ENCODE data around the gene CRYZL1.
"Not testable (repeated sequence)": the region's sequence is repeated elsewhere in the genome, so short reads cannot be mapped to it uniquely, and the experiment has no call there.

CRYZL1 gene

GRCh38 chr21:33641352-33642026, at the start of gene CRYZL1:
Gene CRYZL1 (minus strand): TSS chr21:33641741. CDS start chr21:33631551, 10,190 bp downstream.
- peak; percentile 99 to 100 (median 100) for DNase-seq (ENCODE audit: low read depth in 2 of 3, low spot score in 1 of 3)

GRCh38 chr21:33690874-33691273, 49.3 kb upstream of the CRYZL1 start:
- no peak for DNase-seq (ENCODE audit: low read depth in 2 of 3, low spot score in 1 of 3)

- no peak for DNase-seq (ENCODE audit: low read depth in 2 of 3, low spot score in 1 of 3)
Measured at GRCh38 chr21:33688353-33688752, 46.8 kb upstream of the CRYZL1 start.

GRCh38 chr21:33687634-33688033, 46.1 kb upstream of the CRYZL1 start:
- no peak for DNase-seq (ENCODE audit: low read depth in 2 of 3, low spot score in 1 of 3)

GRCh38 chr21:33686386-33686785, 44.8 kb upstream of the CRYZL1 start:
- DNase-seq (ENCODE audit: low read depth in 2 of 3, low spot score in 1 of 3), result no peak

GRCh38 chr21:33685613-33686197, 44.2 kb upstream of the CRYZL1 start:
- no peak for DNase-seq (ENCODE audit: low read depth in 2 of 3, low spot score in 1 of 3)

GRCh38 chr21:33684923-33685560, 43.5 kb upstream of the CRYZL1 start:
- no peak for DNase-seq (ENCODE audit: low read depth in 2 of 3, low spot score in 1 of 3)

GRCh38 chr21:33684068-33684467, 42.5 kb upstream of the CRYZL1 start:
- no peak for DNase-seq (ENCODE audit: low read depth in 2 of 3, low spot score in 1 of 3)

- DNase-seq (ENCODE audit: low read depth in 2 of 3, low spot score in 1 of 3), result no peak
Measured at GRCh38 chr21:33682992-33683627, 41.6 kb upstream of the CRYZL1 start.

- no peak for DNase-seq (ENCODE audit: low read depth in 2 of 3, low spot score in 1 of 3)
Measured at GRCh38 chr21:33680870-33681269, 39.3 kb upstream of the CRYZL1 start.

- no peak for DNase-seq (ENCODE audit: low read depth in 2 of 3, low spot score in 1 of 3)
Measured at GRCh38 chr21:33677450-33677849, 35.9 kb upstream of the CRYZL1 start.

- not testable (repeated sequence) for DNase-seq (ENCODE audit: low read depth in 2 of 3, low spot score in 1 of 3)
Measured at GRCh38 chr21:33676666-33677065, 35.1 kb upstream of the CRYZL1 start.

- no peak for DNase-seq (ENCODE audit: low read depth in 2 of 3, low spot score in 1 of 3)
Measured at GRCh38 chr21:33674226-33674625, 32.7 kb upstream of the CRYZL1 start.

- no peak for DNase-seq (ENCODE audit: low read depth in 2 of 3, low spot score in 1 of 3)
Measured at GRCh38 chr21:33673473-33673872, 31.9 kb upstream of the CRYZL1 start.

- DNase-seq (ENCODE audit: low read depth in 2 of 3, low spot score in 1 of 3), result no peak
Measured at GRCh38 chr21:33670076-33670978, 28.8 kb upstream of the CRYZL1 start.

GRCh38 chr21:33668620-33669019, 27.1 kb upstream of the CRYZL1 start:
- DNase-seq (ENCODE audit: low read depth in 2 of 3, low spot score in 1 of 3), result no peak

- no peak for DNase-seq (ENCODE audit: low read depth in 2 of 3, low spot score in 1 of 3)
Measured at GRCh38 chr21:33668180-33668579, 26.6 kb upstream of the CRYZL1 start.

GRCh38 chr21:33667636-33668035, 26.1 kb upstream of the CRYZL1 start:
- no peak for DNase-seq (ENCODE audit: low read depth in 2 of 3, low spot score in 1 of 3)

GRCh38 chr21:33666153-33666552, 24.6 kb upstream of the CRYZL1 start:
- DNase-seq (ENCODE audit: low read depth in 2 of 3, low spot score in 1 of 3), result no peak

GRCh38 chr21:33664135-33664534, 22.6 kb upstream of the CRYZL1 start:
- DNase-seq (ENCODE audit: low read depth in 2 of 3, low spot score in 1 of 3), result no peak

- DNase-seq (ENCODE audit: low read depth in 2 of 3, low spot score in 1 of 3), result no peak
Measured at GRCh38 chr21:33663241-33663640, 21.7 kb upstream of the CRYZL1 start.

Measured in stimulated activated CD4-positive, alpha-beta T cell treated with anti-CD3 and anti-CD28 coated beads, Interleukin-12 subunit alpha, Interleukin-12 subunit beta, amount 100 ng/mL, for 48 hours (primary cell).